Measurements from ENCODE around the gene ESYT2. TPM values are rescaled to one million over a fixed set of nuclear protein-coding genes. Genes with fewer than 3 reads are reported as not detected.

Gene ESYT2
- total and polyA plus RNA-seq, 2 experiments from 2014 or later, result 33.4 to 59.6 TPM

GRCh38 chr7:158815800-158816128, 13.5 kb downstream of the ESYT2 start:
- no peaks in the 10 kb centered on the region for H3K36me3 ChIP-seq (replicated peaks; ENCODE audit: insufficient read depth, low read depth)
- no peaks in the 10 kb centered on the region for H3K9me2 ChIP-seq (replicated peaks; ENCODE audit: insufficient read depth)
- peak overlapping the region; percentile 98 for H3K27ac ChIP-seq
- no peaks in the 10 kb centered on the region for H3K9me3 ChIP-seq (ENCODE audit: low read depth)
- peaks cover 58% of the 10 kb centered on the region for H3K4me1 ChIP-seq (ENCODE audit: insufficient read depth)
- peak overlapping the region; percentile 69 for H3K4me2 ChIP-seq
- WGBS (ENCODE audit: low lambda C conversion rate, missing lambda C conversion rate), result 89% methylated on average over 6 of the region's 6 CpGs
- no peak overlapping the region for H2AFZ ChIP-seq
- H3K79me2 ChIP-seq, result peaks cover 84% of the 10 kb centered on the region
- no peak for TF ChIP-seq EZH2 (IDR thresholded peaks at IDR 0.05; ENCODE audit: borderline replicate concordance)
- no peak for TF ChIP-seq EZH2phosphoT487 (IDR thresholded peaks at IDR 0.05; ENCODE audit: low read depth, severe bottlenecking, unreplicated experiment)
- no peak for TF ChIP-seq CTCF (IDR thresholded peaks at IDR 0.05; ENCODE audit: poor library complexity)
- DNase-seq (ENCODE audit: low spot score), result no peak
- H4K20me1 ChIP-seq (ENCODE audit: insufficient read depth, poor library complexity, severe bottlenecking), result no peaks in the 10 kb centered on the region
- no peaks in the 10 kb centered on the region for H3K27me3 ChIP-seq
- H3K4me3 ChIP-seq, result no peak overlapping the region

- 54% methylated on average over 7 of the region's 7 CpGs for WGBS (ENCODE audit: low lambda C conversion rate, missing lambda C conversion rate)
Measured at GRCh38 chr7:158815083-158815799, 14.1 kb downstream of the ESYT2 start.

GRCh38 chr7:158814637-158815036, 14.7 kb downstream of the ESYT2 start:
- WGBS (ENCODE audit: low lambda C conversion rate, missing lambda C conversion rate), result 80% methylated on average over 2 of the region's 2 CpGs
- Histone ChIP-seq H3K36me3 (replicated peaks; ENCODE audit: insufficient read depth, low read depth) (no peaks in the 10 kb centered on the region), H2AFZ (no peak overlapping the region), H3K27ac (peak overlapping the region; percentile 98), H4K20me1 (ENCODE audit: insufficient read depth, poor library complexity, severe bottlenecking) (no peaks in the 10 kb centered on the region), H3K4me2 (peak overlapping the region; percentile 40), H3K9me3 (ENCODE audit: low read depth) (no peaks in the 10 kb centered on the region), H3K9me2 (replicated peaks; ENCODE audit: insufficient read depth) (no peaks in the 10 kb centered on the region), H3K4me3 (no peak overlapping the region), H3K79me2 (peaks cover 84% of the 10 kb centered on the region), H3K27me3 (no peaks in the 10 kb centered on the region), H3K4me1 (ENCODE audit: insufficient read depth) (peaks cover 56% of the 10 kb centered on the region)
- no peak for DNase-seq (ENCODE audit: low spot score)
- TF ChIP-seq EZH2 (IDR thresholded peaks at IDR 0.05; ENCODE audit: borderline replicate concordance) (no peak), EZH2phosphoT487 (IDR thresholded peaks at IDR 0.05; ENCODE audit: low read depth, severe bottlenecking, unreplicated experiment) (no peak), CTCF (IDR thresholded peaks at IDR 0.05; ENCODE audit: poor library complexity) (no peak)

More at GRCh38 chr7:158815083-158815799, 14.1 kb downstream of the ESYT2 start:
- TF ChIP-seq EZH2 (IDR thresholded peaks at IDR 0.05; ENCODE audit: borderline replicate concordance), result no peak
- TF ChIP-seq EZH2phosphoT487 (IDR thresholded peaks at IDR 0.05; ENCODE audit: low read depth, severe bottlenecking, unreplicated experiment), result no peak
- no peak for TF ChIP-seq CTCF (IDR thresholded peaks at IDR 0.05; ENCODE audit: poor library complexity)
- Histone ChIP-seq H3K27me3 (no peaks in the 10 kb centered on the region), H4K20me1 (ENCODE audit: insufficient read depth, poor library complexity, severe bottlenecking) (no peaks in the 10 kb centered on the region), H3K9me2 (replicated peaks; ENCODE audit: insufficient read depth) (no peaks in the 10 kb centered on the region), H2AFZ (no peak overlapping the region), H3K4me1 (ENCODE audit: insufficient read depth) (peaks cover 58% of the 10 kb centered on the region), H3K36me3 (replicated peaks; ENCODE audit: insufficient read depth, low read depth) (no peaks in the 10 kb centered on the region), H3K4me3 (no peak overlapping the region), H3K9me3 (ENCODE audit: low read depth) (no peaks in the 10 kb centered on the region), H3K79me2 (peaks cover 84% of the 10 kb centered on the region), H3K27ac (peak overlapping the region; percentile 98), H3K4me2 (peak overlapping the region; percentile 40)
- DNase-seq (ENCODE audit: low spot score), result no peak

Data from hepatocyte (in vitro differentiated cells).